Right atrium auricular region (tissue), 2 donors: ENCODE data around the gene ADARB2. TPM values are rescaled to one million over a fixed set of nuclear protein-coding genes. Genes with fewer than 3 reads are reported as not detected.
"Not testable (repeated sequence)": the region's sequence is repeated elsewhere in the genome, so short reads cannot be mapped to it uniquely, and the experiment has no call there.

Source experiments
- DNase-seq: peaks from one replicate; pipeline ENCODE4 v3.0.0-alpha.2; 2019; ENCODE audit warnings: low spot score
- H3K27ac ChIP-seq, 2 donors: fragments of 200-600 bp; sonication (generic); 1 replicate in 1 of 2; 2 replicates in 1 of 2; pipeline ENCODE4 v1.5.1; 2016 to 2019
- H3K27me3 ChIP-seq, 2 donors: fragments of 200-600 bp; sonication (generic); one replicate each; pipeline versions ENCODE4 v1.5.1 to v1.6.0; 2017 to 2019
- H3K36me3 ChIP-seq: fragments of 200-600 bp; sonication (generic); one replicate; pipeline ENCODE4 v1.5.1; 2016
- H3K4me1 ChIP-seq, 2 donors: fragments of 200-600 bp; sonication (generic); one replicate each; pipeline versions ENCODE4 v1.5.1 to v1.6.0; 2017 to 2019
- H3K4me3 ChIP-seq, 2 donors: fragments of 200-600 bp; sonication (generic); 1 replicate in 1 of 2; 2 replicates in 1 of 2; pipeline ENCODE4 v1.5.1; 2017 to 2019; ENCODE audit warnings: mild to moderate bottlenecking in 1 of 2, moderate library complexity in 1 of 2
- H3K9me3 ChIP-seq, 2 donors: fragments of 200-600 bp; sonication (generic); one replicate each; pipeline ENCODE4 v1.5.1; 2019
- total RNA-seq, 2 donors: library from RNA; depleted of rRNA; stranded (reverse); fragments of >200 nt; gene quantifications; one replicate each; pipeline ENCODE4 v1.1.0, GENCODE V29; 2016
- TF ChIP-seq, protein P1 (sequence below), 2 donors: fragments of 200-600 bp; sonication (generic); IDR thresholded peaks; one replicate each; pipeline ENCODE4 v1.5.1; 2019; ENCODE audit warnings: antibody characterized with exemption in 2 of 2

The ADARB2 gene
- total RNA-seq, 2 donors from 2014 or later = 0.33 to 0.71 TPM

GRCh38 chr10:1227510-1228402 is 509.6 kb downstream of the ADARB2 start:
- TF ChIP-seq, protein P1, sequence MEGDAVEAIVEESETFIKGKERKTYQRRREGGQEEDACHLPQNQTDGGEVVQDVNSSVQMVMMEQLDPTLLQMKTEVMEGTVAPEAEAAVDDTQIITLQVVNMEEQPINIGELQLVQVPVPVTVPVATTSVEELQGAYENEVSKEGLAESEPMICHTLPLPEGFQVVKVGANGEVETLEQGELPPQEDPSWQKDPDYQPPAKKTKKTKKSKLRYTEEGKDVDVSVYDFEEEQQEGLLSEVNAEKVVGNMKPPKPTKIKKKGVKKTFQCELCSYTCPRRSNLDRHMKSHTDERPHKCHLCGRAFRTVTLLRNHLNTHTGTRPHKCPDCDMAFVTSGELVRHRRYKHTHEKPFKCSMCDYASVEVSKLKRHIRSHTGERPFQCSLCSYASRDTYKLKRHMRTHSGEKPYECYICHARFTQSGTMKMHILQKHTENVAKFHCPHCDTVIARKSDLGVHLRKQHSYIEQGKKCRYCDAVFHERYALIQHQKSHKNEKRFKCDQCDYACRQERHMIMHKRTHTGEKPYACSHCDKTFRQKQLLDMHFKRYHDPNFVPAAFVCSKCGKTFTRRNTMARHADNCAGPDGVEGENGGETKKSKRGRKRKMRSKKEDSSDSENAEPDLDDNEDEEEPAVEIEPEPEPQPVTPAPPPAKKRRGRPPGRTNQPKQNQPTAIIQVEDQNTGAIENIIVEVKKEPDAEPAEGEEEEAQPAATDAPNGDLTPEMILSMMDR (IDR thresholded peaks at IDR 0.05) = no peak
- no peaks in the 10 kb centered on the region for H3K36me3 ChIP-seq
- no peak overlapping the region for H3K4me3 ChIP-seq
- H3K4me1 ChIP-seq = no peaks in the 10 kb centered on the region
- H3K27me3 ChIP-seq = no peaks in the 10 kb centered on the region
- no peak for DNase-seq
- H3K27ac ChIP-seq = no peak overlapping the region
- H3K9me3 ChIP-seq = no peaks in the 10 kb centered on the region

DNA sequence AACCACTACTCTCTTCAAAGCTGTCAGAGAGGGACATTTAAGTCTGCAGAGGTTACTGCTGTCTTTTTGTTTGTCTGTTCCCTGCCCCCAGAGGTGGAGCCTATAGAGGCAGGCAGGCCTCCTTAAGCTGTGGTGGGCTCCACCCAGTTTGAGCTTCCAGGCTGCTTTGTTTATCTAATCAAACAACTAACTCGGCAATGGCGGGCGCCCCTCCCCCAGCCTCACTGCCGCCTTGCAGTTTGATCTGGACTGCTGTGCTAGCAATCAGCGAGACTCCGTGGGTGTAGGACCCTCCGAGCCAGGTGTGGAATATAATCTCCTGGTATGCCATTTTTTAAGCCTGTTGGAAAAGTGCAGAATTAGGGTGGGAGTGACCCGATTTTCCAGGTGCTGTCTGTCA is 510.4 kb downstream of the ADARB2 start:
- not testable (repeated sequence) for H3K27me3 ChIP-seq, H3K36me3 ChIP-seq, H3K4me1 ChIP-seq, H3K27ac ChIP-seq, H3K4me3 ChIP-seq, H3K9me3 ChIP-seq
- DNase-seq = peak; percentile 32

DNA sequence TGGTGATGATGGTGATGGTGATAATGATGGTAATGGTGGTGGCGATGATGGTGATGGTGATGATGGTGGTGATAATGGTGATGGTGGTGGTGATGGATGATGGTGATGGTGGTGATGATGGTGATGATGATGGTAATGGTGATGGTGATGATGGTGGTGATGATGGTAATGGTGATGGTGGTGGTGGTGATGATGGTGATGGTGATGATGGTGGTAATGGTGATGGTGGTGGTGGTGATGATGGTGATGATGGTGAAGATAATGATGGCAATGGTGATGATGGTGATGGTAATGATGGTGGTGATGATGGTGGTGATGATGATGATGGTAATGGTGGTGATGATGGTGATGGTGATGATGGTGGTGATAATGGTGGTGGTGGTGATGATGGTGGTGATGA is 517.5 kb downstream of the ADARB2 start:
- H3K4me1 ChIP-seq, H3K9me3 ChIP-seq, H3K27me3 ChIP-seq, H3K4me3 ChIP-seq, H3K36me3 ChIP-seq, DNase-seq, H3K27ac ChIP-seq: not testable (repeated sequence)

DNA sequence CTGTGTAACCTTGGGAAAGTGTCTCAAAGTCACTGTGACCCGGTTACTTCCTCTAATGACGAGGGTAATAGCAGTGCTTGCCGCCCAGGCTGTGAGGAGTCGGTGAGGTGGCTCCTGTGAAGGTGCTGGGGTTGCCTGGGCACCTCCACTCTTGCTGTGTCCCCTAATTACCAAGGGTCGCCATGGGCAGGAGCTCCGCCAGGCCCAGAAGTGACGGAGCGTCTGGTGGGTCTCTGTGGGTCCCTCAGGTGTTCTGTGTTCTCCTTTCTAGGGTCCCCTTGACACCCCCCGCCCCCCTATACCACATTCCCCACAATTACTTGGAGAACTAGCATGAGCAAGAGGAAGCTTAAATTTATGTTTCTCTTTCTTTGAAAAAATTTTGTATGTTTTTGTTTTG is 519.7 kb downstream of the ADARB2 start:
- no peak overlapping the region for H3K4me3 ChIP-seq
- DNase-seq = no peak
- no peak overlapping the region for H3K27ac ChIP-seq
- H3K27me3 ChIP-seq = no peaks in the 10 kb centered on the region
- TF ChIP-seq, protein P1 (IDR thresholded peaks at IDR 0.05) = no peak
- no peaks in the 10 kb centered on the region for H3K4me1 ChIP-seq
- no peaks in the 10 kb centered on the region for H3K36me3 ChIP-seq
- no peaks in the 10 kb centered on the region for H3K9me3 ChIP-seq

- TF ChIP-seq, protein P1 (IDR thresholded peaks at IDR 0.05) = no peak
- Histone ChIP-seq H3K27ac (no peak overlapping the region), H3K27me3 (no peaks in the 10 kb centered on the region), H3K9me3 (no peaks in the 10 kb centered on the region), H3K4me1 (no peaks in the 10 kb centered on the region), H3K4me3 (no peak overlapping the region), H3K36me3 (no peaks in the 10 kb centered on the region)
- DNase-seq = no peak
Observed at GRCh38 chr10:1217237-1217587, 520.1 kb downstream of the ADARB2 start.

- H3K4me1 ChIP-seq = no peaks in the 10 kb centered on the region
- no peaks in the 10 kb centered on the region for H3K9me3 ChIP-seq
- H3K27me3 ChIP-seq = no peaks in the 10 kb centered on the region
- H3K27ac ChIP-seq = no peak overlapping the region
- no peak overlapping the region for H3K4me3 ChIP-seq
- peak; percentile 44 for DNase-seq
- no peaks in the 10 kb centered on the region for H3K36me3 ChIP-seq
- TF ChIP-seq, protein P1 (IDR thresholded peaks at IDR 0.05) = no peak
Observed at GRCh38 chr10:1216574-1217236, 520.6 kb downstream of the ADARB2 start.
